KG1 (cell line): ENCODE measurements around the gene CCDC85C.

Experiments
- DNase-seq: peaks from one replicate; lab custom pipeline; 2025; lab: John Stamatoyannopoulos, UW

The CCDC85C gene

GRCh38 chr14:99473458-99473857, 130.5 kb downstream of the CCDC85C start:
- no peak for DNase-seq

GRCh38 chr14:99472937-99473336, 131.1 kb downstream of the CCDC85C start:
- DNase-seq: no peak

DNA sequence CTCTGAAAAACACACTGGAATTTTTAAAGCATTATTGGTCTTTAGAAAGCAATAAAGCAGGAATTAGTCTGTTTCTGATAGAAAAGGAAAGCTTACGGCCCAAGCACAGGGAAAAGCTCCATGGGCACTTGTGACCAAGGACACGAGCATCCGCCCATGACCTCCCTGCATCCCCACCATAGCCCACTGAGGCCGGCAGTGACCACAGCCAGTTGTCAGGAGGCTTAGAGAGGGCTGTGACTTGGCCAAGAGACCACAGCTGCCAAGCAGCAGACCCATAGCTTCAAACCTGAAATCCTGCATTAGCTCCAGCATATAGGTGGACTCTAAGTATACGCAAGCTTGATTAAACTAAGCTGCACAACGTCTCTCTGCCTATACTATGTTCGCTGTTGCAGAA, 132.3 kb downstream of the CCDC85C start:
- DNase-seq: no peak

- no peak for DNase-seq
Measured at GRCh38 chr14:99468836-99469592, 135.0 kb downstream of the CCDC85C start.

- no peak for DNase-seq
Measured at GRCh38 chr14:99468081-99468480, 135.9 kb downstream of the CCDC85C start.

GRCh38 chr14:99467336-99468078, 136.5 kb downstream of the CCDC85C start:
- no peak for DNase-seq

DNA sequence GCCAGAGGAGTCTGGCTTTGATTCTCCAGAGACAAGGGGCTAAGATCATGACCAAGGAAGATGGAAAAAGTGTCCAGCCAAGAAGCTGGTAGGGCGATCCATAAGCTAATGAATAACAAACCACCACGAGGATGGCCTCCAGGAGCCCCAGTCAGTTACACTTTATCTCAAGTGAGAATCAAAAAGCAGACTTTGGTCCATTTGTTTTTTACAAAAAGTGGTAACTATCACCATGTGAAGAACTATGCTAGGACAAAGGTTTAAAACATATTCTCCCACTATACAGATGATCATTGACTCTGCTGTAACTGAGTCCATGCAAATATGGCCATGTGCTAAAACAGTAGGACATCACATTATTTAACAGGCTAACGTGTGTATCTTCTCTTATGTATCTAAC, 137.2 kb downstream of the CCDC85C start:
- DNase-seq: no peak

DNA sequence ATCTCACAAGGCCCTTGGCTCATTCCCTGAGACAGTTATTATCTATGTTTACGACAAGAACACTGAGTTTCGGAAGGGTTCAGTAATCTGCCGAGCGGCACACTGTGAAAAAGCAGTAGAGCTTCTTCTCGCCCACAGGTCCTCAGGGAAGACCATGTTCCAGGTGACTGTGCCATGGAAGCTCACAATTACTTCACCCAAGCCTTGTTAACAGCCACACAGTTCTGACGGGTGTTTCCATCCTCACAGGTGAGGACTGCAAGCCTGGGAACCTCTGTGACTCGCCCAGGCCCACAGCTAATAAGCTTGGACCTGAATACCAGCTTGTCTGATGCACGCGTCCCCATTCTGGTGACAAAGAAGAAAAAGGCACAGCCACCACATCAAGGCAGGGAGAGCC, 138.7 kb downstream of the CCDC85C start:
- DNase-seq: no peak

DNA sequence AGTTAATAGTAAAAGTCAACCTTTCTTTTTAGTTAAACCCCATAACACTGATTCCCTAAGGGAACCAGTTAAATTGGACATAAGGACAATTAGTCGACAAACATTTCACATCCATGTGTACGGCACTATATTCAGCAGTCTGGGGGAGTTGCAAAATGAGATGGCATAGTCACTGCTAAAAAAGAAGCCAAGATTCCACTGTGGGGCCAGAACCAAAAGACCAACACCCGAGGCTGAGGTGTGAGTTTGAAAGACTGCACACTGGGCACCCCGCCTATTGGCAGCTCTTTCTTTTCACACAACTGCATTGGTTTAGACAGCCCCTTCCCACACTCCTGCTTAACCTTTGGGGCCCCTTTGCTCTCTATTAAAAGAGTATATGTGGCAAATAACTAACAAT, 140.0 kb downstream of the CCDC85C start:
- DNase-seq: no peak

DNA sequence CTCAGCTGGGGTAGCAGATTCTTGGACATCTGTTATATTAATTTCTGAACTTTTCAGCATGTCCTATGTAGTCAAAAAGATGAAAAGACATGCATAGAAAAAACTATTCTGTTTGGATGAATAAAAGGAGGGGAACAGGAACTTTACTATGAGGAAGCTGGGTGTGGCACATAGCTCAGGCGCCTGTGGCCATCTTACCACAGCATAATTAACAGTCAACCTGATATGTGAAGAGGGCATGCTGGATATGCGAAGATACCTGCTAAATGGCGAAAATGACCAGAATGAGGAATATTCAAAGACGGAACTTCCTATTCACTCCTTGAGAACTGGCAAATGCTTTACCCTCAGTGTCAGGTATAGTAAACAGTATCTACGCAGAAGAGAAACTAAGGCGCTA, 141.8 kb downstream of the CCDC85C start:
- DNase-seq: no peak

GRCh38 chr14:99461411-99462085, 142.5 kb downstream of the CCDC85C start:
- no peak for DNase-seq

DNA sequence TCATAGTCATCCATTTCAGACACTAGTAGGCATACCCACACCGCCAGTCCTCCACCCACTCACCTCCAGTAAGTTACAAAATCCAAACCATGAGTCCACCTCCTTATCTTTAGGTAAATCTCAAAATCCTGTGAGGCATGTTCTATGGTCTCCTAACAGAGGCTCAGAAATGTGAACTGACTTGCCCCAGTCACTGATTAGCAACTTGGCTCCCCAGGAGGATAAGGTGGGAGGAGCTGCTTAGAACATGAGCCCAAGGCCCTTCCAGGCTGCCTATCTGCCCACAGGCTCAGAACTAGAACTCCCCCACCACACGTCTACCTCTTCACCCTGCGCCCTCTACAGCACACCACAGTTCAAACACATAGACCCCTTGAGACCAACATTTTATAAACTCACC, 143.2 kb downstream of the CCDC85C start:
- DNase-seq: no peak

GRCh38 chr14:99459481-99460100, 144.4 kb downstream of the CCDC85C start:
- DNase-seq: no peak

- DNase-seq: no peak
Measured at GRCh38 chr14:99454246-99454645, 149.8 kb downstream of the CCDC85C start.

- DNase-seq: no peak
Measured at GRCh38 chr14:99452968-99453367, 151.0 kb downstream of the CCDC85C start.

GRCh38 chr14:99451234-99451633, 152.8 kb downstream of the CCDC85C start:
- DNase-seq: no peak

DNA sequence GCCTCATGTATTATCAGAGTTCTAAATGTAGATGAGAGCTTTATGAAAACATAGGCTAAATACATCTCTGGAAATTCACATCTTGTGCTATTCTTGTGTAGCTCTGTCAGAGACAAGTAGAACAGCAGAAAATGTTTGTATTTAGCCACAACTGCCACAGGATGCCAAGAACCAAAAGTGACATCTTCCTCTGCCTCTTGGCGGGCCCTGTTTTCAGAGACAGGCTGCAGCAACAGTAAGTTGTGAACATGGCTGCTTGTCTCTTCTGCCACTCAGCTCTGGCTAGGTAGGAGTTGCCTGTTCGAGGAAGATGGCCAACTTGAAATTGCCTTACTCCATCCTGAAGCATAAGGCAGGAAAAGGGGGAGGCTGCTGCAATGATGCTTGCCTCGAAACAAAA, 153.7 kb downstream of the CCDC85C start:
- DNase-seq: no peak
